ENCODE data around the gene DIPK1B. TPM values are rescaled to one million over a fixed set of nuclear protein-coding genes. Genes with fewer than 3 reads are reported as not detected.

The DIPK1B gene
- total and polyA plus RNA-seq, 2 experiments from 2014 or later, result 18.7 to 60.0 TPM

- H2AFZ ChIP-seq, result no peak overlapping the region
- H3K27ac ChIP-seq (ENCODE audit: low read depth), result no peak overlapping the region
- DNase-seq (ENCODE audit: low spot score) (no peak), ATAC-seq (no peak)
- no peaks in the 10 kb centered on the region for H3K36me3 Mint-ChIP-seq (ENCODE audit: low read depth)
- H3K27ac Mint-ChIP-seq, result no peak overlapping the region
- H3K4me1 ChIP-seq (ENCODE audit: insufficient read depth), result no peaks in the 10 kb centered on the region; the same call in 1 of the 2 replicates
- no peaks in the 10 kb centered on the region for H3K9me2 ChIP-seq (ENCODE audit: insufficient read depth)
- H3K4me2 ChIP-seq, result no peak overlapping the region
- H3K36me3 ChIP-seq (ENCODE audit: insufficient read depth), result no peaks in the 10 kb centered on the region
- peaks cover 22% of the 10 kb centered on the region for H3K27me3 Mint-ChIP-seq (ENCODE audit: insufficient read depth, low read depth, poor library complexity)
- 0 out of 2 replicates have a peak, but pooled peaks cover 3% of the 10 kb centered on the region for H3F3A ChIP-seq (replicated peaks; ENCODE audit: low read depth)
- H3K4me3 Mint-ChIP-seq, result no peak overlapping the region
- peaks cover 9% of the 10 kb centered on the region; the same call in 2 of the 3 replicates for H3K4me1 Mint-ChIP-seq
- no peak overlapping the region for H3K4me3 ChIP-seq
- no peak for TF ChIP-seq CREB1 (CRISPR knock-in tag; IDR thresholded peaks at IDR 0.05; ENCODE audit: low read depth)
- no peak for TF ChIP-seq NANOG (IDR thresholded peaks at IDR 0.05; ENCODE audit: borderline replicate concordance)
- TF ChIP-seq ZNF114 (CRISPR knock-in tag; IDR thresholded peaks at IDR 0.05), result no peak
- TF ChIP-seq, protein P1, sequence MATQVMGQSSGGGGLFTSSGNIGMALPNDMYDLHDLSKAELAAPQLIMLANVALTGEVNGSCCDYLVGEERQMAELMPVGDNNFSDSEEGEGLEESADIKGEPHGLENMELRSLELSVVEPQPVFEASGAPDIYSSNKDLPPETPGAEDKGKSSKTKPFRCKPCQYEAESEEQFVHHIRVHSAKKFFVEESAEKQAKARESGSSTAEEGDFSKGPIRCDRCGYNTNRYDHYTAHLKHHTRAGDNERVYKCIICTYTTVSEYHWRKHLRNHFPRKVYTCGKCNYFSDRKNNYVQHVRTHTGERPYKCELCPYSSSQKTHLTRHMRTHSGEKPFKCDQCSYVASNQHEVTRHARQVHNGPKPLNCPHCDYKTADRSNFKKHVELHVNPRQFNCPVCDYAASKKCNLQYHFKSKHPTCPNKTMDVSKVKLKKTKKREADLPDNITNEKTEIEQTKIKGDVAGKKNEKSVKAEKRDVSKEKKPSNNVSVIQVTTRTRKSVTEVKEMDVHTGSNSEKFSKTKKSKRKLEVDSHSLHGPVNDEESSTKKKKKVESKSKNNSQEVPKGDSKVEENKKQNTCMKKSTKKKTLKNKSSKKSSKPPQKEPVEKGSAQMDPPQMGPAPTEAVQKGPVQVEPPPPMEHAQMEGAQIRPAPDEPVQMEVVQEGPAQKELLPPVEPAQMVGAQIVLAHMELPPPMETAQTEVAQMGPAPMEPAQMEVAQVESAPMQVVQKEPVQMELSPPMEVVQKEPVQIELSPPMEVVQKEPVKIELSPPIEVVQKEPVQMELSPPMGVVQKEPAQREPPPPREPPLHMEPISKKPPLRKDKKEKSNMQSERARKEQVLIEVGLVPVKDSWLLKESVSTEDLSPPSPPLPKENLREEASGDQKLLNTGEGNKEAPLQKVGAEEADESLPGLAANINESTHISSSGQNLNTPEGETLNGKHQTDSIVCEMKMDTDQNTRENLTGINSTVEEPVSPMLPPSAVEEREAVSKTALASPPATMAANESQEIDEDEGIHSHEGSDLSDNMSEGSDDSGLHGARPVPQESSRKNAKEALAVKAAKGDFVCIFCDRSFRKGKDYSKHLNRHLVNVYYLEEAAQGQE (IDR thresholded peaks at IDR 0.05; ENCODE audit: unreplicated experiment), result no peak
- no peak for TF ChIP-seq EZH2phosphoT487 (IDR thresholded peaks at IDR 0.05; ENCODE audit: unreplicated experiment)
- TF ChIP-seq EZH2 (IDR thresholded peaks at IDR 0.05; ENCODE audit: low read depth, unreplicated experiment), result no peak
- H3K27me3 ChIP-seq (ENCODE audit: insufficient read depth), result no peaks in the 10 kb centered on the region
- no peaks in the 10 kb centered on the region for H3K9me3 Mint-ChIP-seq
- H4K20me1 ChIP-seq (replicated peaks; ENCODE audit: insufficient read depth), result no peaks in the 10 kb centered on the region
- peaks cover 10% of the 10 kb centered on the region; the same call in 1 of the 2 replicates for H3K79me2 ChIP-seq (replicated peaks; ENCODE audit: insufficient read depth)
Observed at GRCh38 chr9:136685216-136685615, 27.2 kb upstream of the DIPK1B start.

DNA sequence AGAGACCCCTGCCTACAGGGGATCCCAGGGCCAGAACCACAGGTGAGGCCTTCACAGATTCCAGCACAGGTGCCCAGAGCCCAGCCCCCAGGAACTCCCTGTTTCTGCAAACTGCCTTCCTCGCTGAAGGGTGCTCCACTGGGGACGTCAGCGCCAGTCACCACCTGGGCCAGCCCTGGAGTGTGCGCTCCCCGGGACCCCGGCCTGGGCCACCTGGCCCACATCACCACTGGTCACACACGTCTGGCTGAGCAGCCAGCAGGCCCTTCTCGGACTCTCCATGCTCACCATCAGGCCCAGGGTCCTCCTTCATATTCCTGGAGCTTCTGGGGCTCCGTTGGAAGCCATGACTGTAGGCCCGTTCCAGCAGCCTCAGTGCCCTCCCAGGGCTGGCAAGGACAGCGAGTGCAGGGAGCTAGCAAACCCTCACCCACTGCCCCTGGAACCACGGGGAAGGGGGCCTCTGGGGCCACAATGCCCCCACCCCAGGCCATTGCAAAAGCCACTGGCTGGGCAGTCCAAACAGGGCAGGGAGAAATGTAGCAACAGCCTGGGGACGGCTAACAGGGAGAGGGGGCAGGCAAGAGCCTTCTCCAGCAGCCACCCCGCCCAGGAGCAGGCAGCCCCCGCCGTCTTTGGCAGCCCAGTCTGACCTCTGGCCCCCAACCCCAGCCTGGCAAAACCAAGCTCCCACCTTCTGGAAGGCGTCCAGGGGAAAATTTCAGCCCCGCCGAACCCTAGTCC, 26.4 kb upstream of the DIPK1B start:
- Mint-ChIP-seq H3K27me3 (ENCODE audit: insufficient read depth, low read depth, poor library complexity) (peaks cover 23% of the 10 kb centered on the region), H3K9me3 (no peaks in the 10 kb centered on the region), H3K36me3 (ENCODE audit: low read depth) (no peaks in the 10 kb centered on the region), H3K27ac (no peak overlapping the region), H3K4me3 (peak overlapping the region; percentile 80), H3K4me1 (peaks cover 9% of the 10 kb centered on the region; the same call in 2 of the 3 replicates)
- H3K36me3 ChIP-seq (ENCODE audit: insufficient read depth), result no peaks in the 10 kb centered on the region
- no peaks in the 10 kb centered on the region for H3K9me2 ChIP-seq (ENCODE audit: insufficient read depth)
- 0 out of 2 replicates have a peak, but pooled peaks cover 3% of the 10 kb centered on the region for H3F3A ChIP-seq (replicated peaks; ENCODE audit: low read depth)
- H3K4me1 ChIP-seq (ENCODE audit: insufficient read depth), result no peaks in the 10 kb centered on the region; the same call in 1 of the 2 replicates
- no peaks in the 10 kb centered on the region for H3K27me3 ChIP-seq (ENCODE audit: insufficient read depth)
- peak overlapping the region; percentile 78; the same call in 1 of the 2 replicates for H2AFZ ChIP-seq
- peak overlapping the region; percentile 75 for H3K4me3 ChIP-seq
- DNase-seq (ENCODE audit: low spot score) (no peak), ATAC-seq (peak; percentile 5)
- peaks cover 10% of the 10 kb centered on the region; the same call in 1 of the 2 replicates for H3K79me2 ChIP-seq (replicated peaks; ENCODE audit: insufficient read depth)
- H4K20me1 ChIP-seq (replicated peaks; ENCODE audit: insufficient read depth), result no peaks in the 10 kb centered on the region
- H3K27ac ChIP-seq (ENCODE audit: low read depth), result no peak overlapping the region
- H3K4me2 ChIP-seq, result peak overlapping the region; percentile 94
- TF ChIP-seq ZNF114 (CRISPR knock-in tag; IDR thresholded peaks at IDR 0.05) (no peak), EZH2 (IDR thresholded peaks at IDR 0.05; ENCODE audit: low read depth, unreplicated experiment) (no peak), CREB1 (CRISPR knock-in tag; IDR thresholded peaks at IDR 0.05; ENCODE audit: low read depth) (no peak), STAT1 (IDR thresholded peaks at IDR 0.05; ENCODE audit: unreplicated experiment) (no peak)
- TF ChIP-seq, protein P1 (IDR thresholded peaks at IDR 0.05; ENCODE audit: unreplicated experiment), result no peak

Data from GM23338 (cell line).